Muscle layer of colon (tissue), 2 donors: ENCODE data around the gene TMEM52.
A peak's percentile ranks its signal among the peaks of the same experiment; 100 is the strongest.
"Not testable (repeated sequence)": the region's sequence is repeated elsewhere in the genome, so short reads cannot be mapped to it uniquely, and the experiment has no call there.

Experiments
- H3K27ac ChIP-seq: one replicate; pipeline ENCODE4 v1.7.0; 2013; ENCODE audit warnings: low read depth, mild to moderate bottlenecking, low read length, moderate library complexity
- H3K27me3 ChIP-seq, 2 donors: one replicate each; pipeline ENCODE4 v1.7.0; 2013; ENCODE audit warnings: low read length in 2 of 2, mild to moderate bottlenecking in 2 of 2; ENCODE audit not compliant: insufficient read depth in 2 of 2, control insufficient read depth in 1 of 2
- H3K36me3 ChIP-seq: one replicate; pipeline ENCODE4 v1.7.0; 2013; ENCODE audit warnings: mild to moderate bottlenecking, low read length; ENCODE audit not compliant: insufficient read depth
- H3K4me1 ChIP-seq: one replicate; pipeline ENCODE4 v1.7.0; 2013; ENCODE audit warnings: mild to moderate bottlenecking, low read length; ENCODE audit not compliant: insufficient read depth
- H3K4me3 ChIP-seq, 2 donors: one replicate each; pipeline ENCODE4 v1.7.0; 2013; ENCODE audit warnings: low read length in 2 of 2, low read depth in 1 of 2, mild to moderate bottlenecking in 1 of 2, moderate library complexity in 1 of 2
- H3K9ac ChIP-seq: one replicate; pipeline ENCODE4 v1.7.0; 2013; ENCODE audit warnings: low read length
- H3K9me3 ChIP-seq: one replicate; pipeline ENCODE4 v1.7.0; 2013; ENCODE audit warnings: mild to moderate bottlenecking, low read length
- donor health status: abdominal sarcoma.
- donor health status: Adenocarcinoma of cecum.

TMEM52 gene

DNA sequence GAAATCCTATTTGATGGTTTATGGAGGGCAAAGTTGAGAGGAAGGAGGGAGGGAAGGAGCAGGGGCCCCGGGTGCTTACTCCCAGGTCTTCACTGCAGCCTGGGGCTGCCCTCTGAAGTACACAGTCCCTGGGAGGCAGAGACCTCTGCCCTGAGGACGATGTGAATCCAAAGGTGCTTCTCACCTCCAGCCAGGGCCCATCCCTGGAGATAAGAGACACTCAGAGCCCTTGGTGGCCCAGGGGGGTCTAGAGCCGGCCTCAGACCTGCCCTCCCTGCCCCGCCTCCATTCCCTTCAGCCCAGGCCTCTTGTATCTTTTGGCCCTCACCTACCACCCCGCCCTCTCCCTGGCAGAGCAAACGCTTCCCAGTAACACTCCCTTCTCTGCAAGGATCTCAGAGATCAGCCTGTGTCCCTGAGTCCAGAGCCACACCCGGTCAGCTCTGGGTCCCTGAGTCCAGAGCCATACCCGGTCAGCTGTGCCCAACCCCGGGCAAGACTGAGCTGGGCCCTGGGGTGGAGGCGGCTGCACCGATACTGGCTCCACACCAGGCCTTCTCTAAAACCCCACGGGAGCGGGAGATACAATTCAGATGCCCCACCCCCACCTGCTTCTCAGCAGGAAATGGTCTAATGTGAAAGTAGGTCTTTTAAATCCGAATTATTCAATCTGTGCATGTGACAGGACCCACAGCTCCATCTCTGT is 24.6 kb downstream of the TMEM52 start:
- Histone ChIP-seq H3K9ac (no peak overlapping the region), H3K4me1 (peaks cover 11% of the 10 kb centered on the region), H3K9me3 (no peaks in the 10 kb centered on the region), H3K27ac (no peak overlapping the region), H3K36me3 (no peaks in the 10 kb centered on the region), H3K4me3 (no peak overlapping the region), H3K27me3 (peaks cover 11 to 19% of the 10 kb centered on the region in 2 donors)

DNA sequence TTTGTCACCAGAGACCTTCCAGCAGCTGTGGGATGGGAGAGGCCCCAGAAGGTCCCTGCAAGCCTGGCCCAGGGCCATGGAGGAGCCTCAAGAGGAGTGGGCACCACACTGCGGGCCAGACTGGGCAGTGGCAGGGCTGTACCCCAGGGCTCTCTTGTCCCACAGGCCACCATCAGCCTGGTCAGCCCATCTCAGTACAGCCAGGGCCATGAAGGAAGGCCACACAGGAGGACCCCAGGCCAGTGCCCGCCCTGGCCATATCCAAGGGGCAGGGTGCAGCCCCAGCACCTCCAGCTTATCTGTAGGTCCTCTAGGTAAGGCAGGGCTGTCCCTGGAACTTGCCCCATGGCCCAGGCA is 25.1 kb downstream of the TMEM52 start:
- H3K4me1 ChIP-seq: peaks cover 16% of the 10 kb centered on the region
- H3K27me3 ChIP-seq: peaks cover 11 to 19% of the 10 kb centered on the region in 2 donors
- no peak overlapping the region for H3K27ac ChIP-seq
- no peaks in the 10 kb centered on the region for H3K36me3 ChIP-seq
- no peak overlapping the region for H3K9ac ChIP-seq
- H3K9me3 ChIP-seq: no peaks in the 10 kb centered on the region
- H3K4me3 ChIP-seq: no peak overlapping the region

DNA sequence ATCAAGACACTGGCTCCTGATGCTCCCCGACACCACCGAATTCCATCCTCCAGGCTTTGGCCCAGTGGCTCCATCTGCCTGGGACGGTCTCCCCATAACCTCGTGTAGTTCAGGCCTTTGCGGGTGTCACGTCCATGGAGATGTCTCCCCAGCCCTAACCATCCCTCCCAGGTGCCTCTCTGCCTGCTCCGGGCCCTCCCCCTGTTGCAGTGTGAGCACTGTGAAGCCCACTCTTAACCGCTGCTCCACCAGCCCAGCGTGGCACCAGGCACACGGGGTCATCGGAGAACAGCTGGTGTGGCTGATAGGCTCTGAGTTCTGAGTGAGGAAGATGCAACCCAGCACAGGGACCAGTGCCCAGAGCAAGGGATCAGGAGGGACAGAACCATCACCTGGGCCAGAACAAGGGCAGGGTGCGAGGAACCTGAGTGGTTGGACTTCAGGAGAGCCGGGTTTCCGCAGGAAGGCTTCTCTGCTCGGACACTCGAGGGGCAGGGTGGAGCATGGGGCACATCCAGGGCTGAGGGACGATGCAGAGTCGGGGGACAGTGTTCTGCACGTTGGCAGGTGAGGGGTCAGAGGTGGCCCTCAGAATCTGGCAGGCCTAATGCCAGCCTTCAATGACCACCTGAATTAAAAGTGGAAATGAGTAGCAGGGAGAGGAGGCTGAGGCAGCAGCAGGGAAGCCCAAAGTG is 25.6 kb downstream of the TMEM52 start:
- H3K4me3 ChIP-seq: no peak overlapping the region
- H3K9ac ChIP-seq: no peak overlapping the region
- peaks cover 21% of the 10 kb centered on the region for H3K4me1 ChIP-seq
- no peaks in the 10 kb centered on the region for H3K9me3 ChIP-seq
- no peaks in the 10 kb centered on the region for H3K36me3 ChIP-seq
- peaks cover 11 to 19% of the 10 kb centered on the region in 2 donors for H3K27me3 ChIP-seq
- no peak overlapping the region for H3K27ac ChIP-seq

- H3K9me3 ChIP-seq: no peaks in the 10 kb centered on the region
- peaks cover 11 to 19% of the 10 kb centered on the region in 2 donors for H3K27me3 ChIP-seq
- no peaks in the 10 kb centered on the region for H3K36me3 ChIP-seq
- H3K4me1 ChIP-seq: peaks cover 28% of the 10 kb centered on the region
- H3K27ac ChIP-seq: no peak overlapping the region
- peak overlapping the region; percentile 81 for H3K9ac ChIP-seq
- H3K4me3 ChIP-seq: peak overlapping the region in 1 of 2 donors; percentile 39
These were observed 26.3 kb downstream of the TMEM52 start for GRCh38 chr1:1892763-1893120.

- H3K9ac ChIP-seq: peak overlapping the region; percentile 81
- H3K4me1 ChIP-seq: peaks cover 31% of the 10 kb centered on the region
- peak overlapping the region; percentile 22 to 39 for H3K4me3 ChIP-seq
- H3K27ac ChIP-seq: peak overlapping the region; percentile 68
- no peaks in the 10 kb centered on the region for H3K9me3 ChIP-seq
- peaks cover 11 to 19% of the 10 kb centered on the region in 2 donors for H3K27me3 ChIP-seq
- H3K36me3 ChIP-seq: no peaks in the 10 kb centered on the region
These were observed 26.9 kb downstream of the TMEM52 start for GRCh38 chr1:1892079-1892762.

GRCh38 chr1:1891349-1892078 is 27.6 kb downstream of the TMEM52 start:
- Histone ChIP-seq H3K4me1 (peaks cover 32% of the 10 kb centered on the region), H3K27me3 (peaks cover 11 to 19% of the 10 kb centered on the region in 2 donors), H3K9ac (peak overlapping the region; percentile 81), H3K9me3 (no peaks in the 10 kb centered on the region), H3K36me3 (no peaks in the 10 kb centered on the region), H3K27ac (peak overlapping the region; percentile 68), H3K4me3 (peak overlapping the region; percentile 34 to 39)

GRCh38 chr1:1890506-1891348 is 28.4 kb downstream of the TMEM52 start, which contains the start of gene GNB1:
Gene GNB1 (minus strand): TSS chr1:1891087. CDS start chr1:1825453, 65,634 bp downstream.
- Histone ChIP-seq H3K9me3 (no peaks in the 10 kb centered on the region), H3K27me3 (peaks cover 7 to 16% of the 10 kb centered on the region in 2 donors), H3K9ac (peak within 1 kb of the TSS; percentile 81), H3K27ac (peak within 1 kb of the TSS; percentile 83), H3K4me3 (peak within 1 kb of the TSS; percentile 63 to 79), H3K4me1 (peaks cover 38% of the 10 kb centered on the region), H3K36me3 (no peaks in the 10 kb centered on the region)

DNA sequence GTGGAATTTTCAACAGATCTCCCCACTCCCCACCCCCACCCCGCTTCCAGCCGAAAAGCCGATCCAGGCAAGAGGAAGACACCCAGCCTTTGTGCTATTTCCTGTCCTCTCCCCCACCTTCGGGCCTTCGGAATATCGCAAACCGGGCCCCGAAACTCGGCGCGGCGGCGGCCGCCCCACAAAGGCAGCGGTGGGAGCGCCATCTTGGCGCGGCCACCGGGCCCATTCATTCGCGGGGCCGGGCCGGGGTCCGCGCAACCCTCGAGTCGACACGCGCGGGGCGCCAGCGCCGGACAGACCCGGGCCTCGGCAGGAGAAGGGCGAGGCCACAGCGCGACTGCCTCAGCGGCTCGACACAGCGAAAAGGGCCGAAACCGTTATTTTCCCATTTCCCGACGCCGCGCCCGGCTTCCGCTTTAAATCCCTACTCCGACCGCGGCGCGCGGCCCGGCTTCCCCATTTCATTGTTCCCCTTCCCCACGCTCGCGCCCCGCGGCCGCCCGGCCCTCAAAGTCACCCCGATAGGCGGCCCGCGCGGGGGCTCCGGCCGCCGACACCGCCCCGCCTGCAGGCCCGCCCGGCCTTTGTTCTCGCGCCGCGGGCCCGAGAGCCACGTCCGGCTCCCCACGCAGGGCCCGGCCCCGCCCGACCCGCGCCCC is 29.1 kb downstream of the TMEM52 start:
- H3K4me1 ChIP-seq: peaks cover 38% of the 10 kb centered on the region

DNA sequence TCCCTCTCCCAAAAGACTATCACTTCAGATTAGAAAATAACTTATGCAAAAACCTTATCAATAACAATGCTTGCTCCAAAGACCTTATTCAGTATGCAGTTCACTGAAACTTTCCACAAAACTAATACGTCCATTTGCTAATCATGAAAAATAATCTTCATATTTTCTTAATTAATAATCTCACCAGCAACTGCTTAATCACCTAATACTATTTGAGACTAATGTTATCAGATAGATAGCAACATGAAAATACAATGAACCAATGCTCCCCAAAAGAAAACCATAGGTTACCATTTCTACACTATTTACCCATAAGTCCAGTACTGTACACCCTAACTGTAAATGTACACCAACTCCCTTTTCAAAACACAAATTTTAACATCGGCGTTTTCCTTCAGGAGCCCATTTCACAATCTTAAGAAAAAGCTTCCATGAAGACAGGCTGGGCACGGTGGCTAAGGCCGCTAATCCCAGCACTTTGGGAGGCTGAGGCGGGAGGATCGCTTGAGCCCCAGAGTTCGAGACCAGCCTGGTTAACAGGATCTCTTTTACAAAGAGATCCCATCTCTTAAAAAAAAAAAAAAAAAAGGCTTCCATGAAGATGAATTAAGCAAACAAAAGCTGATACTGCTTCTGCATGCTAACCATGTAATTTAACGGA is 29.9 kb downstream of the TMEM52 start:
- Histone ChIP-seq H3K36me3 (no peaks in the 10 kb centered on the region), H3K4me1 (peaks cover 35% of the 10 kb centered on the region), H3K4me3 (peak overlapping the region; percentile 63 to 79), H3K9ac (peak overlapping the region; percentile 39), H3K9me3 (no peaks in the 10 kb centered on the region), H3K27me3 (peaks cover 0 to under 1% of the 10 kb centered on the region in 2 donors), H3K27ac (peak overlapping the region; percentile 83)

More for the DNA sequence above, 29.1 kb downstream of the TMEM52 start:
- peak overlapping the region; percentile 83 for H3K27ac ChIP-seq
- peak overlapping the region; percentile 39 for H3K9ac ChIP-seq
- no peaks in the 10 kb centered on the region for H3K9me3 ChIP-seq
- H3K27me3 ChIP-seq: peaks cover 2 to 8% of the 10 kb centered on the region in 2 donors
- H3K36me3 ChIP-seq: no peaks in the 10 kb centered on the region
- H3K4me3 ChIP-seq: peak overlapping the region; percentile 63 to 79

GRCh38 chr1:1883890-1884289 is 35.2 kb downstream of the TMEM52 start:
- not testable (repeated sequence) for H3K9ac ChIP-seq, H3K9me3 ChIP-seq, H3K4me3 ChIP-seq, H3K27me3 ChIP-seq, H3K27ac ChIP-seq, H3K36me3 ChIP-seq
- peaks cover 50% of the 10 kb centered on the region for H3K4me1 ChIP-seq
